MCF 10A (cell line): ENCODE data around the gene AREG. TPM values are rescaled to one million over a fixed set of nuclear protein-coding genes. Genes with fewer than 3 reads are reported as not detected.

ENCODE experiments used
- BruUV-seq: library from RNA; stranded (reverse); fragments of 400-500 nt; replicated peaks from 2 replicates; lab custom pipeline; 2021; lab: Mats Ljungman, UMichigan
- CTCF ChIA-PET: fragments of 300-600 bp; sonication (Branson Sonifier 250); formaldehyde crosslinking; extraction: SDS; loops from one replicate; lab custom pipeline; 2021; ENCODE audit warnings: antibody characterized with exemption, inconsistent platforms; lab: Yijun Ruan, JAX
- POLR2A ChIA-PET: fragments of 300-600, 350-650 bp; sonication (Branson Sonifier 250); formaldehyde crosslinking; extraction: SDS; loops from one replicate; lab custom pipeline; 2020; ENCODE audit warnings: antibody characterized with exemption, inconsistent platforms; lab: Yijun Ruan, JAX
- DNase-seq: peaks from one replicate; pipeline ENCODE4 v3.0.0-alpha.2; 2018; ENCODE audit not compliant: unreplicated experiment
- H3K27ac Mint-ChIP-seq: one replicate; pipeline ENCODE4 v1.8.0; 2022; ENCODE audit warnings: mild to moderate bottlenecking, low read depth, mixed read lengths; ENCODE audit not compliant: unreplicated experiment
- H3K27me3 Mint-ChIP-seq: one replicate; pipeline ENCODE4 v1.8.0; 2022; ENCODE audit warnings: mixed read lengths; ENCODE audit not compliant: insufficient read depth, unreplicated experiment
- H3K36me3 Mint-ChIP-seq: one replicate; pipeline ENCODE4 v1.8.0; 2022; ENCODE audit warnings: mild to moderate bottlenecking, moderate library complexity, mixed read lengths; ENCODE audit not compliant: insufficient read depth, unreplicated experiment
- H3K4me1 Mint-ChIP-seq: one replicate; pipeline ENCODE4 v1.8.0; 2022; ENCODE audit warnings: mixed read lengths; ENCODE audit not compliant: insufficient read depth, unreplicated experiment
- H3K4me3 Mint-ChIP-seq: one replicate; pipeline ENCODE4 v1.8.0; 2022; ENCODE audit warnings: mild to moderate bottlenecking, moderate library complexity, mixed read lengths; ENCODE audit not compliant: unreplicated experiment
- H3K9me3 Mint-ChIP-seq: one replicate; pipeline ENCODE4 v1.8.0; 2022; ENCODE audit warnings: mixed read lengths; ENCODE audit not compliant: unreplicated experiment
- CTCF ChIP-seq: fragments of 200-600 bp; IDR thresholded peaks from one replicate; pipeline ENCODE4 v1.8.0; 2022; ENCODE audit warnings: antibody characterized with exemption, mild to moderate bottlenecking; ENCODE audit not compliant: unreplicated experiment
- intact Hi-C: fragments of 100-400 bp; cut with micrococcal nuclease; formaldehyde crosslinking; loops from 2 replicates; pipeline ENCODE4 v1.14.1; 2022
- total RNA-seq: library from RNA; stranded (reverse); gene quantifications from 2 replicates; pipeline ENCODE4 v1.2.3, GENCODE V29; 2022

AREG gene
- total RNA-seq, 1 experiment from 2014 or later, result 1,878 TPM

- no peak for TF ChIP-seq CTCF
- Mint-ChIP-seq H3K27me3 (no peaks in the 10 kb centered on the region), H3K4me3 (no peak overlapping the region), H3K36me3 (peaks cover 6% of the 10 kb centered on the region), H3K4me1 (peaks cover 20% of the 10 kb centered on the region), H3K27ac (peak overlapping the region; percentile 46), H3K9me3 (peaks cover 7% of the 10 kb centered on the region)
- BruUV-seq, result no TSS peak
- DNase-seq, result peak; percentile 76
- ChIA-PET POLR2A (interaction anchor here (0.6 to 2.9 kb wide), 8 partner anchors 13 to 57 kb away, joined by 3 to 13 read pairs (median 4); no protein-coding TSS in a partner anchor), CTCF (no interaction called here)
- intact Hi-C loops, result loop anchor here (5.0 kb wide), 1 partner anchor 47 kb away; no protein-coding TSS in a partner anchor
Observed at GRCh38 chr4:74504212-74504611, 59.3 kb downstream of the AREG start.

Other genes with a start within 250 kb of the AREG start
- gene EPGN, start 136.7 kb upstream of the AREG start, total RNA-seq, result 96.9 and 129 TPM in 2 replicates
- 28.3 and 34.0 TPM in 2 replicates for gene EREG, start 80.0 kb upstream of the AREG start, total RNA-seq